Measurements from ENCODE around the gene ARHGAP25.
A peak's percentile ranks its signal among the peaks of the same experiment; 100 is the strongest.

Gene ARHGAP25

GRCh38 chr2:68750592-68751396, 16.2 kb downstream of the ARHGAP25 start:
- no peak overlapping the region for H3K4me3 ChIP-seq (ENCODE audit: insufficient read depth, low read length, poor library complexity, severe bottlenecking)
- 0 out of 2 replicates have a peak overlapping the region, but pooled peaks have one; percentile 35 for H3K9ac ChIP-seq (ENCODE audit: low read length)
- H3K27me3 ChIP-seq (ENCODE audit: low read length), result no peaks in the 10 kb centered on the region
- no peaks in the 10 kb centered on the region for H3K9me2 ChIP-seq (replicated peaks; ENCODE audit: insufficient read depth, low read length)
- H3K4me2 ChIP-seq (ENCODE audit: low read depth, low read length, poor library complexity, severe bottlenecking), result no peak overlapping the region
- no peak overlapping the region for H2AFZ ChIP-seq (ENCODE audit: low read depth, low read length, severe bottlenecking)
- H3K9me3 ChIP-seq (ENCODE audit: insufficient read depth, low read length), result no peaks in the 10 kb centered on the region
- peaks cover 54% of the 10 kb centered on the region for H3K79me2 ChIP-seq (ENCODE audit: insufficient read depth, low read length)
- H3K27ac ChIP-seq (ENCODE audit: low read depth, low read length), result peak overlapping the region; percentile 39
- no peaks in the 10 kb centered on the region for H3F3A ChIP-seq (ENCODE audit: insufficient read depth)
- no peaks in the 10 kb centered on the region for H3K36me3 ChIP-seq (ENCODE audit: low read length)
- TF ChIP-seq CTCF (IDR thresholded peaks at IDR 0.05; ENCODE audit: insufficient read depth, low read length, poor library complexity, severe bottlenecking) (no peak), EZH2phosphoT487 (conservative IDR thresholded peaks at IDR 0.05; ENCODE audit: low read length) (no peak)
- no peaks in the 10 kb centered on the region for H4K20me1 ChIP-seq (ENCODE audit: low read depth, low read length)

- no peak overlapping the region for H3K4me3 ChIP-seq (ENCODE audit: insufficient read depth, low read length, poor library complexity, severe bottlenecking)
- H3K9ac ChIP-seq (ENCODE audit: low read length), result peak overlapping the region; percentile 35
- peak overlapping the region; percentile 39 for H3K27ac ChIP-seq (ENCODE audit: low read depth, low read length)
- H3K9me2 ChIP-seq (replicated peaks; ENCODE audit: insufficient read depth, low read length), result no peaks in the 10 kb centered on the region
- H2AFZ ChIP-seq (ENCODE audit: low read depth, low read length, severe bottlenecking), result peak overlapping the region; percentile 36
- TF ChIP-seq EZH2phosphoT487 (conservative IDR thresholded peaks at IDR 0.05; ENCODE audit: low read length) (no peak), CTCF (IDR thresholded peaks at IDR 0.05; ENCODE audit: insufficient read depth, low read length, poor library complexity, severe bottlenecking) (peak; percentile 70)
- no peaks in the 10 kb centered on the region for H3K27me3 ChIP-seq (ENCODE audit: low read length)
- H3K79me2 ChIP-seq (ENCODE audit: insufficient read depth, low read length), result peaks cover 57% of the 10 kb centered on the region; the same call in 1 of the 2 replicates
- H4K20me1 ChIP-seq (ENCODE audit: low read depth, low read length), result no peaks in the 10 kb centered on the region
- no peaks in the 10 kb centered on the region for H3F3A ChIP-seq (ENCODE audit: insufficient read depth)
- peak overlapping the region; percentile 53 for H3K4me2 ChIP-seq (ENCODE audit: low read depth, low read length, poor library complexity, severe bottlenecking)
- H3K9me3 ChIP-seq (ENCODE audit: insufficient read depth, low read length), result no peaks in the 10 kb centered on the region
- H3K36me3 ChIP-seq (ENCODE audit: low read length), result no peaks in the 10 kb centered on the region; the same call in 1 of the 2 replicates
Observed at GRCh38 chr2:68751397-68752339, 17.1 kb downstream of the ARHGAP25 start.

GRCh38 chr2:68753318-68753717, 18.7 kb downstream of the ARHGAP25 start:
- no peaks in the 10 kb centered on the region for H4K20me1 ChIP-seq (ENCODE audit: low read depth, low read length)
- H2AFZ ChIP-seq (ENCODE audit: low read depth, low read length, severe bottlenecking), result no peak overlapping the region
- no peaks in the 10 kb centered on the region for H3K9me3 ChIP-seq (ENCODE audit: insufficient read depth, low read length)
- no peak overlapping the region for H3K4me3 ChIP-seq (ENCODE audit: insufficient read depth, low read length, poor library complexity, severe bottlenecking)
- peaks cover 8% of the 10 kb centered on the region for H3K36me3 ChIP-seq (ENCODE audit: low read length)
- H3K27ac ChIP-seq (ENCODE audit: low read depth, low read length), result no peak overlapping the region
- no peak overlapping the region for H3K9ac ChIP-seq (ENCODE audit: low read length)
- no peaks in the 10 kb centered on the region for H3K9me2 ChIP-seq (replicated peaks; ENCODE audit: insufficient read depth, low read length)
- H3K4me2 ChIP-seq (ENCODE audit: low read depth, low read length, poor library complexity, severe bottlenecking), result no peak overlapping the region
- H3F3A ChIP-seq (ENCODE audit: insufficient read depth), result no peaks in the 10 kb centered on the region
- H3K79me2 ChIP-seq (ENCODE audit: insufficient read depth, low read length), result peaks cover 57% of the 10 kb centered on the region; the same call in 1 of the 2 replicates
- TF ChIP-seq EZH2phosphoT487 (conservative IDR thresholded peaks at IDR 0.05; ENCODE audit: low read length), result no peak
- TF ChIP-seq CTCF (IDR thresholded peaks at IDR 0.05; ENCODE audit: insufficient read depth, low read length, poor library complexity, severe bottlenecking), result no peak
- no peaks in the 10 kb centered on the region for H3K27me3 ChIP-seq (ENCODE audit: low read length)

Data from SU-DHL-6 (cell line).